HL-60/S4 treated with phorbol 12-myristate 13-acetate at 8.2 ng/mL for 4 days and 3 days (cell line): ENCODE data around the gene EEFSEC.

Experiments
- in situ Hi-C: fragments of 300-500 bp; cut with MboI; formaldehyde crosslinking; loops from 2 replicates; pipeline ENCODE4 v1.15.0; 2022; ENCODE audit warnings: low sequenced_read_pairs

The EEFSEC gene

DNA sequence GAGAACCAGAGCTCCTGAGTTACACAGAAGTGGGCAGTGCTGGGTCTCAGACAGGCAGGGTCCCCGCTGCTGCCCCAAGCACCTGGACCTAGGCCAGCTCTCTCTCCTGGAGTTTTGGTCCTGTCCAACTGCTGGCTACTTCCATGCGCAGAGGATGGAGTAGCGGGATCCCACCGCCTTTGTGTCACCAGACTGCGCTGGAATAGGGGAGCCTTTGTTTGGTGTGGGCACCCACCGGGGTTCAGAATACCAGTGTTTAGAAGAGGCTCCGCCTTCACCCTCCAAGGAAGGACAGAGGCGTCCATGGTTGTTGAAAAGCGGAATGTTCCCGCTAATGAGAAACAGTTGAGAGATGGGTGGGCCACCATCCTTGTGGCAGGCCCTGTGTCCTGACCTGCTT lies 159.0 kb downstream of the EEFSEC start:
- in situ Hi-C loops = no loop called here

DNA sequence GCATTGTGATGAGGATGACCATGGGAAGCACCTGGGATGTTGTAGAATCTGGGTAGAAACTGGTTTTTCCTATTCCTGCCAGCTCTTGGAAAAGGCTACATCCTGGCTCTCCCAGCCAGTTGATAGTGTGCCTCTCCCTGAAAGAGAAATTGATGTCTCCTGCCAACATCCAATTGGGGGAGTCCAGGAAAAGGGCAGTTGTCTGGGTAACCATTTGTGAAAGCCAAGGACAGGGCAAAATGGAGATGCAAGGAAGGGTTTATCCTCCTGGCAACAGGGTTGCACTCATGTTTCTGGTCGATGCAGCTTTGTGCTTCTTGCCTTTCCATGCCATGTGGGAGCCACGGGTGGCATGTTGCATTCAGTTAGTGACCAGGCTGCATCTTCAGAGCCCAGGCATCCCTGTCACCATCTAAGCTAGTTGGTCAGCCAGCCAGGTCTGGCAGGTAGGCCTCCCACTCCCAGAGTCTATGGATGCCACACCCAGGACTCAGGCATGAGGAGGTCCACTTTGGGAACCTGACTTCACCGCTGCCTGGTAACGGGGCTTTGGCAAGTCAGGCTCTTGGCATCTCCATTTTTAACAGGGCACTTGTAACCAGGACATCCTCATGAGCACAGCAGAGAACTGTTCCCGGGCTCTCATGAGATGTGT lies 159.9 kb downstream of the EEFSEC start:
- in situ Hi-C loops = no loop called here

DNA sequence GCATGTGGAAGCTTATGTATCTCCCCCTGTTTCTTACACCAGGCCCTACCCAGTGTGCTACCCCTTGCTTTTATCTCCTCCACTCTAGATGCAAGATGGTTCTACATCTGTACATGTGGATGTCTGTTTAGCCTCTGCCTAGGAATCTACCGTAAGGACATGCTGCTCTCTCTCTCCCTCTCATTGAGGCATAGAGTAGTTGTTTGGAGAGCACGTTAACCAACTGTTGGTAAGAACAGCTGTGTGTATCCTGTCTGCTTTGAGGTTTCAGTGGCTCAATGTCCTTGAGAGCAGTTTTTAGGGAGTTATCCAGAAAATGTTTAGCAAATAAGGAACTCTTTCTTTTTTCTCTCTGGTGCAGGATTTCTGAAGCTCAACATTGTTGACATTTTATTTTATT lies 160.7 kb downstream of the EEFSEC start:
- in situ Hi-C loops = no loop called here

DNA sequence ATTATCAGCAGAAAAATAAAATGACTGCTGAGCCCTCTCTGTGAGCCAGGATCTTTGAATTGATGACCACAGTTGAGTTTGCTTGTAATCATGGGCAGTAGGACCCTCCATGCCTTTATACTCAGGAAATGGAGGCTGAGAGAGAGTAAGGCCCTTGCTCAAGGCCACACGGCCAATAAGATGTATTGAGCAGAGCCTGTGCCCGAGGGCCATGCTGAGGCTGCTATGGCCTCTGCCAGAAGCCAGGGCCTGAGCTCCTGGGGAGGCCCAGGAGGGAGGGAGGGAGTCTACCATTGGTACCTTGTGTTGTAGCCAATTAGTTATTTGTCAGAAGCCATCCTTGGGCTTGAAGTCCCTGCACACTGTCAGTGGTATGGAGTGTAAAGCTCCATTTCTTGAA lies 162.0 kb downstream of the EEFSEC start:
- in situ Hi-C loops = no loop called here

DNA sequence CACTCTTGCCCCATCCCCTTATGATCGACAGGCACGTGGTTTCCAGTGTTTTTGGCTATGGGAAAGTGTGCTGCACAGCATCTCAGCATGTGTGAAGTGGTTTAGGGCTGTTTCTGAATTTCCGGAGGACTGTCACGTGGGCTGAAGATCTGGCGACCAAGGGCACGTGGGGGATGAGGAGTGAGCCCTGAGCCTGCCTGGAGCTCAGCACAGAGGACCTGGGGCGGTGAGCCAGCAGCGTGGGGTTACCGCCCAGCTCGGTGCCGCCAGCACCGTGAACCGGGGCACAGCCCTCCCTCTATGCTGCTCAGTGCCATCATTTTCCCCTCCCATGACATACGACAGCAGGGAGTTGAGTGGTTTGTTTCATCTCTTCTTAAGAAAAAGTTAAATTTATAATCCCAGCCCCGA lies 163.2 kb downstream of the EEFSEC start:
- in situ Hi-C loops = no loop called here

DNA sequence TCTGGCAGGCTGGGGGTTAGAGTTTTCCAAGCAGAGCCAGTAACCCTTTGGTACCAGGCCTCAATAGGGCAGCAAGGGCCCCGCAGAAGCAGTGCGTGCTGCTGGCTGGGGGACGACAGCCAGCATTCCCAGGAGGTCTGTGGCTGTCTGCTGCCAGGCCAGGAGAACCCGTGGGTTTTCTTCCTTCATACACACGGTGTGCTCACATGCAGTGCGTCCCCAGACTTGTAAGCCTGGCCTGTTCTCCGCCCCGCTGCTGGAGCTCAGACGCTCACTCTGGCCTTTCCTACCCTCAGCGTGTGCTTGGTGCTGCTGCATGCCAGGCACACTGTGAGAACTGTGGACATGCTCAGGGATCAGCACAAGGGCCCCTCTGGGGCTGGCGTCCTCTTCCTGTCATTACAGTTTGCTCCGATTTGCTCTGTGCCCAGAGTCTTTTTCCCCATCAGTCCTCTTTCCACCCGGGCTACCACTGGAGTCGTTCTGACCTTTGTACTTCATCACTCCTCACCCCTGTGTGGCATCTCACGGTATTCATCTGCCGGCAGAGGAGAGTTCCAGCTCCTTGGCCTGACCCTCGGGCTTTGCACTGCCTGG lies 163.9 kb downstream of the EEFSEC start:
- in situ Hi-C loops = no loop called here

DNA sequence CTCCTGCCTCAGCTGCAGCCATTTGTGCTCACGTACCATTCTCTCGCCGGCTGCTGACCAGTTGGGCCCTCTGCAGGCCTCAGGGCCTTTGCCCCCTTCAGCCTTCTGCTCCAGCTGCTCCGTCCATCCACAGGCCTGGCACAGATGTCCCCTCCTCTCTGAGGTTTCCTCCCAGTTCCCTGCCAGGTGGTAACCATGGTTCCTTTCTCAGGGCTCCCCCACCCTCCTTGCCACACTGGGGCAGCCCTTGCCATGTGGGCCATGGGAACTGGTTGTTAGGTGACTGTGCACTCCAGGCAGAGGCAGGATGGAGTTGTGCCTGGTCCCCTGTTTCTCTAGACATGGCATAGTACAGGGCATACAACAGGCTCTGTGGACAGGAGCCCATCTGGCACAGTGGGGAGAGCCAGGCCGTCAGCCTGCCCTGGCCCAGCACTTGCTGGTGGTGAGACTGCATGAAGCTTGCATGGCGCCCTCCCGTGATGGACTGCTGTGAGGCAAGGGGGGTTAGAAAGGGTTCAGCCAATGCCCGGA lies 164.5 kb downstream of the EEFSEC start:
- in situ Hi-C loops = no loop called here

DNA sequence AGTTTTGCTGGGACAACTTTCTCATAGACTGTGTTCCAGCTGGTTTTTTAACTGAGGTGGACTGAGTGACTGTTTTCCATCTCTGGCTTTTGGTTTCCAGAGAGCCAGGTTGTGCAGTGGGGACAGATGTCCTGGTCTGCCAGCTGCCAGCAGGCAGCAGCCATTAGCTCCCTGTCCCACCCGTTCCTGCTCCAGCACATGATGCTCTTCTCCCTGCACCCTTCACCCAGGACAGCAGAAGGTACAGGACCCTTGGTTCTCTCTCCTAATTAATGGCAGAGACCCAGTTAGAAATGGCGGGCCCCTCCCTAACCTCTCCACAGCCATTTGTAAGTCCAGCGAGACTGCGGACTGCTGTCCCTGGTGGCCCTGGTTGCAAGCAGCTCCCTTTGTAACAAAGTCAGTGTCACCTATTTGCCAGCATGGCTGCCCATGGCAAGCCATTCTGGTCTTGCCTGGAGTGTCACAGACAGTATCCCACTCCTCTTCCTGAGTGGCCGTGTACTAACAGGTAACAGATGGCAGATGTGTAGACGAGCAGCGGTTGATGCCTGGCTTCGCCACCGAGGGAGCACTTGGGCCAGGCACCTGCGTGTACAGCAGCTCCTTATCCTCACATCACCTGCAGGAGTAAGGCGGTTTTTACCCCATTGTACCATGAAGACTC lies 165.1 kb downstream of the EEFSEC start:
- in situ Hi-C loops = no loop called here

DNA sequence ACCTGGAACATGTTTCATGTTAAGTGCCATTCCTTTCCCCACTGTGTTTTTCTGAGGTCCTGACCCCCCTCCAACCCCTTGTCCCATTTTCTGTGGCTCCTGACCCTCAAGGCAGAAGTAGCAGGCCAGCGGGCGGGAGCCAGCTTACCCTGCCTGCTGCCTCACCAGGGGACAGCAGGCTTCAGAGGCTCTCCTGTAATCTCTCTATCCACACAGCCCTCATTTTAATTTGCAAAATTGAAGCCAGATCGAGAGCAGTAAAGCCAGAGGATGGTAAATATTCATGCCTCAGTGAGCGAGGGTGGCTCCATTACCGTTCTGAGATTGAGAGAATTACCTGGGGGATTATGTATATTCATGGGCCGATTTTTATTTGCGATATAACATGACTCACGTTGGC lies 165.8 kb downstream of the EEFSEC start:
- in situ Hi-C loops = no loop called here

DNA sequence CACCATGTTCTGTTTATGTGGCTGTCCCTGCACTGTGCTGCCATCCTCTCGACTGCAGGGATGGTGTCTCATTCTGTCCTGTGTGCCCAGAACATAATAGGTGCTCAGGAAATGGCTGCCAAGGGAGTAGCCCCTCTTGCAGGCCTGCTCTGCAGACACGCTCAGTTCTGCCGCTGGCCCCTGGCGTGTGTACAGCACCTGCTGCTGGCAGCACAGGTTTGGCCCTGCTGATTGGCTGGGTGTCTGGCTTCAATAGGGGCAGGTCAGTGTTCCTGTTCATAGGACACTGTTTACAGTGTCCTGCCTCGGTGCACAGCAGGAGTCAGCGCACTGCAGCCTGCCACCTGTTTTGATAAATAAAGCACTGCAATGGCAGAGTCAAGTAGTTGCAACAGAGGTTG lies 166.5 kb downstream of the EEFSEC start:
- in situ Hi-C loops = no loop called here

DNA sequence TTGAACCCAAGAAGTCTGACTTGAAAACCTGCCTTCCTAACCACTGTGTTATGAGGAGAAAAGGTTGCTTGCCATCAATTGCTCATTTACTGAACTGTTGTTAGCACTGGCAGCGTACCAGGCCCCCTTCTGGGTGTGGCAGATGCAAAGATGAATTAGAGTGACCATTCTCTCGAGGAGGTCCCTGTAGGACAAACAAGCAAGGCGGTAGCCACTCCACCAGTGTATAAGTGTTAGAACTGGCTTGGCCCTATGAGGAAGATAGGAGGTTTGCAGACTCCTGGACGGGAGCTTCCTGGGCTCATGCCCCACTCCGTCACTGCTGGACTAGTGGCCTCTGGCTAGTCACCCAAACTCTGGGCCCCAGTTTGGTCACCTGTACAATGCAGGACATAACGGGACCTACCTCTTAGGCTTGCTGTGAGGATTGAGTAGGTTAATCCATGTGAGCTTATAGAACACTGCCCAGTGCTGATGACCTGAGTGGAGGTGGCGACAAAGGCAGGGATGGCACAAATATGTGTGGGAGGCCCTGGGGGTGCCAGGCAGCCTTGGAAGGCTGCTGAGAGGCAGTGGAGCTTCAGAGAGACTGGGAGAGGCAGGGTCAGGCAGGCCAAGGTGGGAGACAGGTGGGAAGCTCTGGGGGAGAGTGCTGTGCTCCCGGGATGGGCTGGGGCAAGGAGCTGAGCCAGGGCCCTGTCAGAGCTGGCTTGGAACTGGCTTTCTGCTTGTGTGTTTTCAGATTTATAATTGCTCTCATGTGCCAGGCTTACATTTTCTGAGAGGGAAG lies 167.5 kb downstream of the EEFSEC start:
- in situ Hi-C loops = no loop called here

DNA sequence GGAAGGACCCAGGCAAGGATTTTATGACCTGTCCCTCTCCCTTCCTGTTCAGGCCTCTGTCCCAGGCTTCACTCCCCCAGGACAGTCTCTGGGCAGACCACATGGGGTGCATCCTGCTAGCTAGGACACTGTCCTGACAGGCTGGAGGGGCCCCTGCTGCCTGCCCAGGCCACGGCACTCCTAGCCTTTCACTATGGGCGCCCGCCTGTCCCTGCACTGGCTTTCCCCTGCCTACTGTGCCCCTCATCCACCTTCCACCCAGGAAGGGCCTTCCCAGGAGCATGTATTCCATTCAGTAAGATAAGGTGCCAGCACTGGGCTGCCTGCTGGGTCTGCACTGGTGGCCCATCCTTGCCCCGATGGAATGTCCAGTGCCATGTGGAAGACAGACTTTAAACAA lies 168.1 kb downstream of the EEFSEC start:
- in situ Hi-C loops = no loop called here

DNA sequence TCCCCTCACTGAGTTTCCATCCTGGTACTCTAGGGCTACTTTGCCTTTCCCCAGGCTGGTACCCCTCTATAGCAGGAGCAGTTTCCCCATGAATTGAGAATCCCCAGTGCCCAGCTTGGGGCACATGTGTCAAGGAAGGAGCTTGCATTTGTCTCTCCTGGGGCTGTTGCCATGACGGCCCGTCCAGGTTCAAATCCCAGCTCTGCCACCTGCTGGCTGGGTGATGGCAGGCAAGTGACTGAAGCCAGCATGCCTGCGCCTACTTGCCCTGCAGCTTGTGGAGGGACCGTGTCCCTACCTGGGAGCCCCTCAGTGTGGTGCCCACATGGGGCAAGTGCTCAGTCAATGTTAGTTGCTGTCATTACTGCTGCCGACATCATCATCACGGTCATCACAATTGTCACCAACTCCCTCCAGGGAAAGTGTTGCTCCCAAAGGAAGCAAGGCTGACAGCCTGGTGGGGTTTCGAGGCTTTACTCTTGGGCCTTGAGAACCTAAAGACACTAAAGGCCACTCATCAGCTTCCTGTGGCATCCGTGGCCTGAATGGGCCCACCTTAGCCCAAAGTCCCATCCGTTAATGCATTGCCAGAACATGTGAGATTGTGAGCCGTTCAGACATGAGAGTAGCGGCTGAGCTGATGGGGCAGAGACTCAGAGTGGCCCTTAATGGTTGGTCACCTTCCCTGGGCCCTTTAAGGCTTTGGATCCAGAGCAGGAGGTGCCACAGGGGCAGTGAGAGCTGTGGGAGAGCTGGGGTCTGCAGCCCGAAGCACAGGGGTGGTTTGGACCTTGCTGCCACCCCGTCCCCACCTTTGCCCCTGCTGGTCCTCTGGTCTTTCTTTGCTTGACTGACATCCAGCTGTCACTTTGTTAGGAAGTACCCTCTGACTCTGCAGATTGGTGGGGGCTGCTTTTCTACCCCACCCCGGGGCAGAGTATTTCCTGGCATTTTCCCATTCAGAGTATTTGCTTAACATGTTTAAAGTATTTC lies 169.0 kb downstream of the EEFSEC start:
- in situ Hi-C loops = no loop called here

DNA sequence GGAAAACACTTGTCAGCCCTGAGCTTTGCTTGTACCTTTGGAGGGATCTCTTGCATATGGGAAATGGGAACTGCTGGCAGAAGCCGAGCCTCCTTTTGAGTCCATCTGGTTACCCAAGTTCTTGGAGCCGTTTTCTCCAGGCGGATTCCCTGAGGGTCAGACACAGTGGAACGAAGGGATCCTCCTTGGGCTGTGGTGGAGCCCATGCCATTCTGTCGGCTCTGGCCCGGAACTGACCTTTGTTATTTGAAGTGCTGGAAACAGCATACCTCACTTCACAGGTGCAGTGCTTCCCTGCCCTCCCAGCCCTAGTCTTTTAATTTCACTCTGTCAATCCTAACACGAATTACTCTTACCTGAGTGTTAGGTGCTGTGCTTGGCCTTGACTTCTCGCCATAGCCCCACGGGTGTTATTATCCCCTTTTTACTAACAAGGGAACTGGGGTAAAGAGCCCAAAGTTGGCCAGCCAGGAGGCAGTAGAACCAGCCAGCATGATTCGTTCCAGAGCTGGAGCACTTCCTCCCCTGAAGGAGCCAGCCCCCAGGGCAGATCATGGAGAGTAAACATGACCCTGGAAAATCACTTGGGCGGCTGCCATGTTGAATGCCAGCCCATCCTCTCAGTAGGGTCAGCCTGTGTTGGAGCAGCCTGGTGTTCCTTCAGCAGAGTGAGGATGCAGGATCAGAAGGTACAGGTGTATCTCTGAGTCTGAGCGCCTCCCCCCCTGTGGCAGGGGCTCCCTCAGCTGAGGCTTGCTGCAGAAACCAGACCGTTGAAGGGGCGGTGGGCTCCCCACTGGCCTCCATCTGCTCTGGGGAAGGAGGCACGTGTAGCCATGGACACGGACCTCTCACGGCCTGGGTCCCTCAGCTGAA lies 170.2 kb downstream of the EEFSEC start:
- in situ Hi-C loops = no loop called here

DNA sequence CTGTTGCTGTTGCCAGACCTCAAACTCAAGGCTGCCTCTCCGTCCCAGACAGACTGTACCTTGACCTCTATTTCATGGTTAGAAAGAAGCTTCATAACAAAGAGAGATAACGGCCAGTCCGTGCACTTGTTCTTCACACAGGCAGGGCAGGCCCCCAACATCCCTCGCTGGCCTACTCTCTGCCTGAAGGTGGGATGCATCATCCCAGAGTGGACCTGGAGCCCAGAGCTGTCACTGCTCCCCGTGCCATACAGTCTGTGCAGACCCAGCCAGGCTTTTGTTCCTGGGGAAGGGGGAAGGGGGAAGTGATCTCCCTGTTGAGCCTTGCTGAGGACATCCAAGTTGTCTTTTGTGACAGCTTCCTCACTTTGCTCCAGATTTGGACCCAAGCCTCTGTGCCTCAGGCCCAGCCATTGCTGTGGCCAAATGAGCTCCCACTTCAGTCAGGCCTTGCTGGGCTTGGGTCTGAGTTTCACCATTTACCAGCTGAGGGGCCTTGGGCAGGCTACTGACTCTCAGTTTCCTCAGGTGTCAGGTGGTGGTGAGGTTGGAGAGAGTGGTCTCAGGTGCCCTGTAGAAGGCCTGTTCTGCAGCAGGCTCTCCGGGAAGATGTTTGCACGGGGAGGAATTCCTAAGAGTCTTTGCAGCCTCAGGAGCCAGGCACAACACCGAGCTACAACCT lies 171.8 kb downstream of the EEFSEC start:
- in situ Hi-C loops = no loop called here

DNA sequence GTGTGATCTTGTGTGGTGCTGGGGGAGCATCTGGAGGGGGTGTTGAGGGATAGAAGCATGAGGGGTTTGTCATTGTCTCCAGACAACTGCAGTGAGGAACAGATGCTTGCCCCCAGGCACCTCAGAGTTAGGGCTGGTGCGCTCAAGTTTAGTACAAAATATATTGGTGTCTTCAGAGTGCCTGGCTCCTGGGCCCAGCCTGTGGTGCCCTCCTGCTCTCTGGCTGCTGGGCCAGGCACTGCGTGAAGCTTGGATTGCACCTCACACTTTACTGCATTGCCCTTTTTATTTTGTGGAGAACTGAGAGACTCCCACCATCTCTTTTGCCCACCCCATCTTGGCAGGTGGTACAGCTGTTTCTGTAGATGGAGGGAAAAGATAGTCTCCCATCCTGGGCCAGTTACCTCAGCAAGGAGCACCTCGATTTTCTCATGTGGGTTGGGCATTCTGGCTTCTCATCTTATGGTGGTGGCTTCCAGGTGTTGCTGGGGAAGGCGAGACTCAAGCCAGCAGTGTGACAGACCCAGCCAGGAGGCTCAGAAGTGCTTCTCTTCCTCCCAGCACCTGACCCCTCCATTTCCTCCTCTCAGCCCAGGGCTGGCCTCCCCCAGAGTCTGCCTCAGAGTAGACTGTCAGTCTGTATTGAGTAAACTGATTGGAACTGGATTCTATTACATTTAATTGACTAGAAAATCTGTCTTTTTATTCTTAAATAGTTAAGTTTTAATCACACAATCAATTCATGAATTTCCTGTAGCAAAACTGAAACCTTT lies 173.0 kb downstream of the EEFSEC start:
- in situ Hi-C loops = no loop called here

DNA sequence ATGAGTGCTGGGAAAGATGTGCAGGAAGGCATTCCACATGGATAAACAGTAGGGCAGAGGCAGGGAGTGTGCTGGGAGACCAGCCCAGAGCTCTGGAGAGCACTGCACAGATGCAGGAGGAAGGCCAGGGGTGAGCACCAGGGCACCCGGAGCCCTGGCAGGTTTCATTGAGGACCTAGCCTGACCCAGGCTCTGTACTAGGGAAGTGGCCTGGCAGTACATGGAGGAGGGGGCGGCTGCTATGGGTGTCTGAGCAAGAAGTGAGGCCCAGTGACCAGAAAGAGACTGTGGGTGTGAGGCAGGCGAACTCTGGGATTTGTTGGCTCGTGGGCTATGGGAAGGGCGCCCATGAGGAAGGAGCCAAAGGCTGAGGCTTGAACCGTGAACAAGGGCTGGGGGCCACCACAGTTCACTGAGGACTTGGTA lies 174.3 kb downstream of the EEFSEC start:
- in situ Hi-C loops = no loop called here
